Neuronal stem cell (in vitro differentiated cells): ENCODE results near the gene PLD5.

Experiments used
- DNase-seq: peaks from one replicate; pipeline ENCODE4 v3.0.0-alpha.2; 2013; ENCODE audit warnings: low spot score
- H2AFZ ChIP-seq: one replicate; pipeline ENCODE4 v1.6.1; 2013; ENCODE audit warnings: mild to moderate bottlenecking, low read length, inconsistent platforms
- H2AK5ac ChIP-seq: 2 replicates; pipeline ENCODE4 v1.6.1; 2013; ENCODE audit warnings: low read depth, mild to moderate bottlenecking, inconsistent platforms, low read length, moderate library complexity, mixed read lengths
- H2BK120ac ChIP-seq: 2 replicates; pipeline ENCODE4 v1.6.1; 2013; ENCODE audit warnings: low read depth, mild to moderate bottlenecking, inconsistent platforms, low read length, moderate library complexity, mixed read lengths
- H2BK12ac ChIP-seq: one replicate; pipeline ENCODE4 v1.6.1; 2013; ENCODE audit warnings: low read length, inconsistent platforms
- H2BK15ac ChIP-seq: 2 replicates; pipeline ENCODE4 v1.6.1; 2013; ENCODE audit warnings: mild to moderate bottlenecking, low read length, inconsistent platforms, mixed read lengths
- H2BK5ac ChIP-seq: one replicate; pipeline ENCODE4 v1.6.1; 2013; ENCODE audit warnings: inconsistent platforms, mild to moderate bottlenecking, low read length, moderate library complexity
- H3K14ac ChIP-seq: one replicate; pipeline ENCODE4 v1.6.1; 2013; ENCODE audit warnings: low read length, inconsistent platforms
- H3K18ac ChIP-seq: 2 replicates; pipeline ENCODE4 v1.6.1; 2013; ENCODE audit warnings: low read length, inconsistent platforms
- H3K23ac ChIP-seq: 2 replicates; pipeline ENCODE4 v1.6.1; 2013; ENCODE audit warnings: low read depth, mild to moderate bottlenecking, mixed read lengths, low read length, inconsistent platforms; ENCODE audit not compliant: poor library complexity
- H3K27ac ChIP-seq: replicated peaks from 3 replicates; pipeline ENCODE4 v1.5.1; 2013; ENCODE audit warnings: low read length, inconsistent platforms
- H3K27me3 ChIP-seq, 3 experiments: 2 replicates each; pipeline ENCODE4 v1.6.1; 2013; ENCODE audit warnings: low read length in 3 of 3, mild to moderate bottlenecking in 2 of 3, inconsistent platforms in 1 of 3, low read depth in 1 of 3, mixed read lengths in 1 of 3, moderate library complexity in 1 of 3; ENCODE audit not compliant: control insufficient read depth in 3 of 3, insufficient read depth in 3 of 3
- H3K36me3 ChIP-seq, 2 donors: replicated peaks in 1 of 2; 2 replicates each; pipeline ENCODE4 v1.6.1; 2013; ENCODE audit warnings: low read length in 2 of 2; ENCODE audit not compliant: control insufficient read depth in 2 of 2, insufficient read depth in 2 of 2
- H3K4ac ChIP-seq: 2 replicates; pipeline ENCODE4 v1.6.1; 2013; ENCODE audit warnings: inconsistent platforms, mild to moderate bottlenecking, low read length, moderate library complexity
- H3K4me1 ChIP-seq, 2 donors: 1 replicate in 1 of 2; 2 replicates in 1 of 2; pipeline ENCODE4 v1.6.1; 2013; ENCODE audit warnings: low read length in 2 of 2, low read depth in 1 of 2; ENCODE audit not compliant: control insufficient read depth in 2 of 2, insufficient read depth in 1 of 2
- H3K4me2 ChIP-seq: one replicate; pipeline ENCODE4 v1.6.1; 2013; ENCODE audit warnings: mild to moderate bottlenecking, low read length, inconsistent platforms; ENCODE audit not compliant: insufficient read depth, poor library complexity, severe bottlenecking
- H3K4me3 ChIP-seq, 2 donors: 2 replicates each; pipeline ENCODE4 v1.5.1; 2013; ENCODE audit warnings: low read length in 2 of 2, mild to moderate bottlenecking in 2 of 2, inconsistent platforms in 1 of 2, moderate library complexity in 1 of 2
- H3K79me1 ChIP-seq: one replicate; pipeline ENCODE4 v1.6.1; 2013; ENCODE audit warnings: low read depth, mild to moderate bottlenecking, inconsistent platforms, low read length, moderate library complexity
- H3K9ac ChIP-seq: one replicate; pipeline ENCODE4 v1.6.1; 2013; ENCODE audit warnings: mild to moderate bottlenecking, low read depth, low read length, inconsistent platforms; ENCODE audit not compliant: poor library complexity
- H3K9me3 ChIP-seq, 2 donors: replicated peaks in 1 of 2; 2 replicates each; pipeline versions ENCODE3 to v1.6.1; 2013; ENCODE audit warnings: low read length in 2 of 2, mild to moderate bottlenecking in 2 of 2, inconsistent platforms in 1 of 2, low read depth in 1 of 2, mixed read lengths in 1 of 2, moderate library complexity in 1 of 2; ENCODE audit not compliant: control insufficient read depth in 2 of 2, insufficient read depth in 1 of 2
- H4K8ac ChIP-seq: one replicate; pipeline ENCODE4 v1.6.1; 2013; ENCODE audit warnings: low read depth, mild to moderate bottlenecking, inconsistent platforms, low read length, moderate library complexity
- H4K91ac ChIP-seq: one replicate; pipeline ENCODE4 v1.6.1; 2013; ENCODE audit warnings: low read length, low read depth, mild to moderate bottlenecking, inconsistent platforms; ENCODE audit not compliant: poor library complexity
- WGBS, 2 donors: extraction: QIAGEN DNeasy Blood & Tissue Kit; methylation state at CpG; one replicate each; pipeline ENCODE4 v1.1.7; 2013; ENCODE audit warnings: missing lambda C conversion rate in 2 of 2, mixed read lengths in 1 of 2; ENCODE audit not compliant: insufficient read length in 2 of 2, insufficient replicate concordance in 1 of 2; ENCODE audit errors: extremely low coverage in 2 of 2; 5-methylcytosine and 5-hydroxymethylcytosine counted together

PLD5 gene

DNA sequence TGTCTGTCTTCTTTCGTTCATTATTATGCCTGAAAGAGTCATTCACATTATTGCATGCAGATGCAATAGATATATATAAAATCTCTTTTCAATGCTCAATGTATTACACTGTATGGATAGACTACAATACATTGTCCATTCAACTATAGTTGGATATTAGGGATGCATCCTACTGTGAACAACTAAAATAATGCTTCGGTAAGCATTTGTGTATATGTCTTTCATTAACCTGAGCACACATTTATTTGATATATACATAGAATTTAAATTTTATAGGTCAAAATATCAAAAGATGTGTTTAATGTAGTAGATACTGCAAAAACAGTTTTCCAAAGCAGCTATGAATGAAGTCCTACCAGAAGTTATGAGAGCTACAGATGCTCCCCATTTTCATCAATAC is 8.9 kb downstream of the PLD5 start:
- H2BK15ac ChIP-seq: no peak overlapping the region
- DNase-seq: no peak
- H3K23ac ChIP-seq: no peak overlapping the region
- no peak overlapping the region for H2AFZ ChIP-seq
- no peak overlapping the region for H3K18ac ChIP-seq
- no peak overlapping the region for H4K8ac ChIP-seq
- H3K27ac ChIP-seq: no peak overlapping the region
- H3K4ac ChIP-seq: no peak overlapping the region
- no peak overlapping the region for H2BK5ac ChIP-seq
- H3K14ac ChIP-seq: no peak overlapping the region
- no peaks in the 10 kb centered on the region for H3K4me1 ChIP-seq
- no peaks in the 10 kb centered on the region for H3K36me3 ChIP-seq
- H3K4me3 ChIP-seq: no peak overlapping the region
- H2AK5ac ChIP-seq: no peak overlapping the region
- no peak overlapping the region for H3K4me2 ChIP-seq
- no peaks in the 10 kb centered on the region for H3K79me1 ChIP-seq
- no peak overlapping the region for H3K9ac ChIP-seq
- peaks cover 0 to 1% (median 0%) of the 10 kb centered on the region in 3 experiments for H3K27me3 ChIP-seq
- H3K9me3 ChIP-seq: no peaks in the 10 kb centered on the region
- no CpG with 5 or more reads among the region's 2 CpGs for WGBS, 2 donors
- no peak overlapping the region for H2BK12ac ChIP-seq
- H4K91ac ChIP-seq: no peak overlapping the region
- H2BK120ac ChIP-seq: no peak overlapping the region

DNA sequence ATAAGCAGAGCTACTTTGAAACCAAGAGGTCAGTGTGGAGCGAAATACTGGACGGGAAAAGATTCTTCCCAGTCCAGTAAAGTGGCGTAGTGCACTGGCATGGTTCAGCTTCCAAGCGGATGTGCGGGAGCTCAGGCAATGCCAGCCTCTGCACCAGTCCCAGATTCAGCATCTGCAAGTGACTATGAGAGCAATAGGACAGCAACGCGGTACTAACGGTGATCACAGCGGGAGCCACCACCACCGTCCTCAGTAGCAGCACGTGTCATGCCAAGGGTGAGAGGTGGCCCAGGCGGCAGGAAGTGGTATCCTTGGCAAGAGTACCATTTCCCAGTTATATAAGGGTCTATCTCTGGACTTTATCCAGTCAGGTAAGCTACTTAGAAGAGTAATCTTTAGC is 17.8 kb downstream of the PLD5 start:
- no peaks in the 10 kb centered on the region for H3K79me1 ChIP-seq
- no peak overlapping the region for H2BK12ac ChIP-seq
- H3K4me2 ChIP-seq: no peak overlapping the region
- WGBS, 2 donors: no CpG with 5 or more reads among the region's 12 CpGs
- H3K4me3 ChIP-seq: peak overlapping the region in 1 of 2 donors; percentile 42
- H3K23ac ChIP-seq: no peak overlapping the region
- no peak overlapping the region for H3K9ac ChIP-seq
- H3K36me3 ChIP-seq: no peaks in the 10 kb centered on the region
- peaks cover 0 to 5% of the 10 kb centered on the region in 2 donors for H3K4me1 ChIP-seq
- peak overlapping the region; percentile 44 for H3K18ac ChIP-seq
- H3K9me3 ChIP-seq: no peaks in the 10 kb centered on the region
- no peak overlapping the region for H2AK5ac ChIP-seq
- H2BK5ac ChIP-seq: no peak overlapping the region
- H4K91ac ChIP-seq: peak overlapping the region; percentile 80
- H2BK15ac ChIP-seq: no peak overlapping the region
- no peak overlapping the region for H3K14ac ChIP-seq
- H3K27me3 ChIP-seq: no peaks in the 10 kb centered on the region
- H3K4ac ChIP-seq: no peak overlapping the region
- no peak overlapping the region for H3K27ac ChIP-seq
- no peak overlapping the region for H4K8ac ChIP-seq
- H2BK120ac ChIP-seq: no peak overlapping the region
- DNase-seq: no peak
- no peak overlapping the region for H2AFZ ChIP-seq

DNA sequence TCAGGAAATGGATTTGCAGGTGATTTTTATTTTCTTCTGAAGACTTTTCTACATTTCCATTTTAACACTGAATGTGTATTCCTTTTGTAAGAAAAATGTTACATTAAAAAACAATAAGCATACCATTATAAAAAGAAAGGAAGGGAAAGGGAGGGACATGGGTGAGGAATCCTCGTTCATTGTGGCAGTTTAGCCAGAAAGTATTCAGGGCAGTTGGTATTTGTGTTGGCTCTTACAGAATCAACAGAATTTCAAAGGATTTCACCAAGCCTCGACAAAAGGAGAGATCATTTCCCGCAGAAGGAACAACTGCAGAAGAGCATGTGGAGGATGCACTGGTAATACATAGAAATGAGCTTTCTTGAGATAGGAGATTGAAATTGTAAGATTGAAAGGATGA is 35.0 kb downstream of the PLD5 start:
- whole genome bisulfite sequencing, 2 donors: no CpG with 5 or more reads among the region's 3 CpGs
- no peak overlapping the region for H2AK5ac ChIP-seq
- no peak overlapping the region for H3K4ac ChIP-seq
- H3K27ac ChIP-seq: no peak overlapping the region
- H2BK15ac ChIP-seq: no peak overlapping the region
- H3K79me1 ChIP-seq: no peaks in the 10 kb centered on the region
- H4K8ac ChIP-seq: no peak overlapping the region
- no peak overlapping the region for H3K4me2 ChIP-seq
- no peak for DNase-seq
- H3K9me3 ChIP-seq: peaks cover 0 to 4% of the 10 kb centered on the region in 2 donors
- H3K9ac ChIP-seq: no peak overlapping the region
- no peaks in the 10 kb centered on the region for H3K36me3 ChIP-seq
- no peak overlapping the region for H2BK120ac ChIP-seq
- no peak overlapping the region for H3K14ac ChIP-seq
- H3K18ac ChIP-seq: no peak overlapping the region
- no peak overlapping the region for H2BK5ac ChIP-seq
- peaks cover 0 to 2% of the 10 kb centered on the region in 2 donors for H3K4me1 ChIP-seq
- H2AFZ ChIP-seq: no peak overlapping the region
- no peak overlapping the region for H4K91ac ChIP-seq
- no peak overlapping the region for H2BK12ac ChIP-seq
- H3K27me3 ChIP-seq: no peaks in the 10 kb centered on the region
- no peak overlapping the region for H3K4me3 ChIP-seq
- no peak overlapping the region for H3K23ac ChIP-seq

DNA sequence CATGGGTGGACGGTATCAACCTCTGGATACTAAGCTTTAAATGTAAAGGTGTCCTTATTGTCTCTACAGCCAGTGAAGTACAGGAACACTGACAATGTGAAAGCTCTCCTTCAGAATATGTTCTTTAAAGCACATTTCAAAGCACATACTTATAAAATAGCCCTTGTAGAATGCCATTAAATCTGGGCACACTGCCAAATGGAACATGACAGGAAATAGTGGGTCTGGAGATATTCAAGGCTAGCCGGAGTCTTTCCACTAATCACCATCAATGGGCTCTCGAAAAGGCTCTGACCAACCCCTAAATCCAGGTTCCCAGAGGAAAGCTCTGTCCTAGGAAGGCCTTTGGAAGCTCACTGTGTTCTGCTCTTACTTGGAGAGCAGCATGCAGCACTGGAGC is 46.6 kb downstream of the PLD5 start:
- Histone ChIP-seq H2AK5ac (no peak overlapping the region), H3K14ac (no peak overlapping the region), H3K9ac (no peak overlapping the region), H2BK5ac (no peak overlapping the region), H3K79me1 (no peaks in the 10 kb centered on the region), H3K27ac (no peak overlapping the region), H3K4me1 (no peaks in the 10 kb centered on the region), H3K36me3 (no peaks in the 10 kb centered on the region), H3K4ac (no peak overlapping the region), H4K91ac (no peak overlapping the region), H3K4me2 (no peak overlapping the region), H3K18ac (no peak overlapping the region), H2BK12ac (no peak overlapping the region), H3K27me3 (no peaks in the 10 kb centered on the region), H4K8ac (no peak overlapping the region), H3K9me3 (no peaks in the 10 kb centered on the region), H2BK15ac (no peak overlapping the region), H2AFZ (no peak overlapping the region), H2BK120ac (no peak overlapping the region), H3K23ac (no peak overlapping the region), H3K4me3 (no peak overlapping the region)
- no peak for DNase-seq
- no CpG with 5 or more reads among the region's 3 CpGs for WGBS, 2 donors
